Choroid plexus epithelial cell (primary cell): Measurements from ENCODE around the gene LIPK.

Experiments
- DNase-seq: peaks from one replicate; pipeline ENCODE4 v3.0.0-alpha.2; 2010; ENCODE audit warnings: low read depth
- H3K4me3 ChIP-seq: 2 replicates; pipeline ENCODE4 v1.5.1; 2011; ENCODE audit warnings: low read depth, mild to moderate bottlenecking, control low read depth, low read length, moderate library complexity
- TF ChIP-seq, protein P1 (sequence below): conservative IDR thresholded peaks from 2 replicates; pipeline ENCODE4 v1.5.1; 2011; ENCODE audit warnings: low read depth, mild to moderate bottlenecking, control low read depth, inconsistent platforms, low read length, moderate library complexity

LIPK gene

DNA sequence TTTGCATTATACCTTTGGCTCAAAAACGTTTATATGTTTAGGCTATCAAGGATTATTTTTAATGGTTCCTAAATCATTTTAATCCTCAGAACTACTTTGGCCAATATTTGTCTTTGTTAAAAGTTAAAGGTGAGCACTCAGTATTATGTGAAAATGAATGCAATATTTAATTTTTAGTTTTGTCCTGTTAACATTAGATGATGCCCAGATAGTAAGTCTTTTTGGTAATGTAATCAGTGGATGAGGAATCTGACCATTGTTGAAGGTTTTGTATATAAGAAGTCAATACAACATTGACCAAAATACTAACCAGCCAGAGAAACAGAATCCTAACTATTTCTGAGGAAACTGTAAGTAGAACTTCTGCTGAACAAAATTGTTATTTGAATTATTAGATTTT is 41.9 kb upstream of the LIPK start, which contains the start of gene LIPF:
Gene LIPF (plus strand): TSS at position 301 of the 400 bp plus-strand sequence. CDS start 2,856 bp downstream, outside the sequence.
- no peak for DNase-seq
- TF ChIP-seq, protein P1, sequence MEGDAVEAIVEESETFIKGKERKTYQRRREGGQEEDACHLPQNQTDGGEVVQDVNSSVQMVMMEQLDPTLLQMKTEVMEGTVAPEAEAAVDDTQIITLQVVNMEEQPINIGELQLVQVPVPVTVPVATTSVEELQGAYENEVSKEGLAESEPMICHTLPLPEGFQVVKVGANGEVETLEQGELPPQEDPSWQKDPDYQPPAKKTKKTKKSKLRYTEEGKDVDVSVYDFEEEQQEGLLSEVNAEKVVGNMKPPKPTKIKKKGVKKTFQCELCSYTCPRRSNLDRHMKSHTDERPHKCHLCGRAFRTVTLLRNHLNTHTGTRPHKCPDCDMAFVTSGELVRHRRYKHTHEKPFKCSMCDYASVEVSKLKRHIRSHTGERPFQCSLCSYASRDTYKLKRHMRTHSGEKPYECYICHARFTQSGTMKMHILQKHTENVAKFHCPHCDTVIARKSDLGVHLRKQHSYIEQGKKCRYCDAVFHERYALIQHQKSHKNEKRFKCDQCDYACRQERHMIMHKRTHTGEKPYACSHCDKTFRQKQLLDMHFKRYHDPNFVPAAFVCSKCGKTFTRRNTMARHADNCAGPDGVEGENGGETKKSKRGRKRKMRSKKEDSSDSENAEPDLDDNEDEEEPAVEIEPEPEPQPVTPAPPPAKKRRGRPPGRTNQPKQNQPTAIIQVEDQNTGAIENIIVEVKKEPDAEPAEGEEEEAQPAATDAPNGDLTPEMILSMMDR, result no peak
- H3K4me3 ChIP-seq, result no peak within 1 kb of the TSS

DNA sequence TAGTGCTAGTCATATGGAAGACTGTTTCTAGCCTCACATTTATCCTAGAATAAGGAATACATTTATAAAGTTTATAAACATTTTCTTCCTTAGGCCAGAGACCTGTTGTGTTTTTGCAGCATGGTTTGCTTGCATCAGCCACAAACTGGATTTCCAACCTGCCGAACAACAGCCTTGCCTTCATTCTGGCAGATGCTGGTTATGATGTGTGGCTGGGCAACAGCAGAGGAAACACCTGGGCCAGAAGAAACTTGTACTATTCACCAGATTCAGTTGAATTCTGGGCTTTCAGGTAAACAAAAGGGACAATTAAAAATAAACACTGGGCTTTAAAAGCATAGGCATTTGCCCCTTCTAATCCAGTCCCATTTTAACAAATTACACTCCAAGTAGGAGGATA is 37.6 kb upstream of the LIPK start:
- TF ChIP-seq, protein P1, result no peak
- no peak for DNase-seq
- no peak overlapping the region for H3K4me3 ChIP-seq

DNA sequence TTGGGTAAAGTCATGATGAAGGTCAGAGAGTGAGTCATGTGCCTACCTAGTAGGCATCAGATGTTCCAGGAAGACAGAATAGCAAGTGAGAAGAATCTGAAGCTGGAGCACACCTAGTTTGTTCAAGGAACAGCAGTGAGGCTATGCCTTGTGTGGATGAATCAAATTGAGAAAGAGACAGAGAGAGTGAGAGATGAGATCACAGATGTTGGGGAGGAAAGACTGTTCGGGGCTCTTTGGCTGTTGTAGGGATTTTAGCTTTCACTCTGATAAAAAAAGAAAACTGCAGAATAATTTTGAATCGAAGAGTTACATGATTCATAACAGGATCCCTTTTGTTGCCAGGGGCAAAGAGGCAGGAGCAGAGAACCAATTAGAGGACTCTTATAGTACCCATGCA is 35.6 kb upstream of the LIPK start:
- no peak overlapping the region for H3K4me3 ChIP-seq
- no peak for DNase-seq
- TF ChIP-seq, protein P1, result no peak

DNA sequence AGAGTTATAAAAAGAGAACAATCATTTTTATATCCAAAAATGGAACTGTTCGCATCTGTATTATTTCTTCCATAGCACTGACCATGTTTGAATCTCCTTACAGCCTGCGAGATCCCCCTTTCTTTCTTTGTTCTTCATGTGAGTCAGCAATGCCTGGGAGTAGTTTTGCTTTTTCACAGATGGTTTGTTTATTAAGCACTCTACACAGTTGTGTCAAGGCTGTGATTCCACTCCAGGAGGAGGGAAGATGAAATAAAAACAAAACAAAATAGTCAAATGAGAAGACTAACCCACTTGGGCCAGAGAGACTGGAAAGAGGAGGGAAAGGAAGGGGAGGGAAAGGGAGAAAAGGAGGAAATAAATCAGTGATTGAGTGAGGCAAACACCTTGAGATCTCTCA is 34.0 kb upstream of the LIPK start:
- H3K4me3 ChIP-seq, result no peak overlapping the region
- peak; percentile 36 for DNase-seq
- TF ChIP-seq, protein P1, result no peak

DNA sequence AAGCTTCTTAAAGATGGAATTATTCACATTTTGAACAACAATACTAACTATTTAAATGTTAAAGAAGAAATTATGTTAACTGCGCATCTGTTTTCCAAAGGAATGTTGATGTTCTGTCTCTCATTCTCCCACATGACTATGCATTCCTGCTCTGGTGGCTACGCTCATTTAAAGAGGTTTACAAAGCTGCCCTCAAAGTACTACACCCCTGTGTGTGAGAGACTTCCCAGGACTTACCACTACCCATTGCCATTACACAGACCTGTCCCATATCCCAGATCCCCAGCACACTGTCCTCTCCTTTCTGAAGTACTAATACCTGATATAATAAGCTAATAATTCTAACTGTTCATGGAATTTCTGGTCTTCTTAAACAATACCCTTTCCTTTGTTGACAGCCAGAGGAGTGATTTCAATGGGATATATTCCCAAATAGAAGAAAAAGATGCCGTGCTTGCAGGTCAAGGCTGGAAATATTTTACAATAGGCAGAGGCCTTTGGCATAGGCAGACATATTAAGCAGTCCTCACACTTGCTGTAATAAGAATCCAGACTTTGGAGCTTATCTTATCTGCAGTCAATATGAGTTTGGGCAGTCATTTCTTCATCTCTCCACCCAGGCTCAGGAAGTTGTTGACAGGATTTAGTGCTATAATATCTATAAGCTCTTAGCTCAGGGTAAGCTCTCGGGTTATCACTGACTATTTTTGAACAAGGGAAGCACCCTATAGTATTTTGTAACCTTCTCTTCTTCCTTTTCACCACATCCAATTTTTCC is 29.6 kb upstream of the LIPK start:
- no peak overlapping the region for H3K4me3 ChIP-seq
- no peak for DNase-seq
- TF ChIP-seq, protein P1, result no peak

DNA sequence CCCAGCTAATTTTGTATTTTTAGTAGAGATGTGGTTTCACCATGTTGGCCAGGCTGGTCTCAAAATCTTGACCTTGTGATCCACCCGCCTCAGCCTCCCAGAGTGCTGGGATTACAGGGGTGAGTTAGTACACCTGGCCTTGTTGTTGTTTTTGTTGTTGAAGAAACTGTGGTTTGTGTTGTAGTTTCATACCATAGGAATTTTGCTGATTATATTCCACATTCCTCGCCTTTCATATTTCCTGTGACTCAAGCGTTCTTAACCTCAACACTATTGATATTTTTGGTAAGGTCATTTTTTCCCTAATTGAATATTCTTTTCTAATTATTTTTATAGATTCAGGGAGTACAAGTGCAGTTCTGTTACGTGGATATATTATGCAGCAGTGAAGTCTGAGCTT is 25.1 kb upstream of the LIPK start:
- TF ChIP-seq, protein P1, result no peak
- DNase-seq, result peak; percentile 51

DNA sequence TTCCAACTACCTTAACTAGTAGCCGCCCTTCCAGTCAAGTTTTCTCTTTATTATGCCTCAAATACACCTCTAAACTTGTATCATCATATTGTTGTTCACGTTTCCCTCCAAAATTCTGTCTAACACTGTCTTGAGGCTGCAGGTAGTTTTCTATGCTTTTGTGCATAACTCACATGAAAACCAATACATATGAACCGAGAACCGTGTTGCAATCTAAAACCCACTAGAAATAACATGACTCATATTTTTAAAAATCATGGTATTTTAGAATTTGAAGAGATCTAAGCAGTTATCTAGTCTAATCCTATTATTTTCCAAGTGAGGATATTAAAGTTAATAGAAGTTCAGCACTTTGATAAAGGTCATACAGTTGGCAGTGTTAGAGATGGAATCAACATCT is 23.6 kb upstream of the LIPK start:
- peak; percentile 55 for DNase-seq
- TF ChIP-seq, protein P1, result no peak
- H3K4me3 ChIP-seq, result no peak overlapping the region

More for the DNA sequence above, 25.1 kb upstream of the LIPK start:
- H3K4me3 ChIP-seq, result no peak overlapping the region
